ENCODE results near the gene ENTPD2. TPM values are rescaled to one million over a fixed set of nuclear protein-coding genes. Genes with fewer than 3 reads are reported as not detected.

The ENTPD2 gene
- total and polyA plus RNA-seq, 2 donors (not counting 3 experiments of a cell fraction or from before 2014, with no cell fraction given): not detected

GRCh38 chr9:137011907-137012675 is 41.8 kb downstream of the ENTPD2 start:
- H3K4me1 ChIP-seq (ENCODE audit: control insufficient read depth, extremely low read depth, insufficient read depth, low read length): no peaks in the 10 kb centered on the region
- H3K27ac ChIP-seq (ENCODE audit: insufficient read depth, low read depth, low read length): no peak overlapping the region
- dilution Hi-C loops (cut with MboI; ENCODE audit: extremely low pct_ligation_motif_present, low sequenced_read_pairs) (no loop called here), intact Hi-C loops (cut with micrococcal nuclease) (no loop called here)
- H4K20me1 ChIP-seq (replicated peaks; ENCODE audit: control insufficient read depth, extremely low read depth, insufficient read depth, low read length): no peaks in the 10 kb centered on the region
- no peaks in the 10 kb centered on the region for H3K9me1 ChIP-seq (replicated peaks; ENCODE audit: control insufficient read depth, extremely low read depth, insufficient read depth, low read length)
- POLR2A ChIA-PET: no interaction called here
- H3K4me2 ChIP-seq (ENCODE audit: insufficient read depth, low read length): no peak overlapping the region
- H3K36me3 ChIP-seq (ENCODE audit: control insufficient read depth in 2 of 2, extremely low read depth in 1 of 2, insufficient read depth in 2 of 2, low read length in 2 of 2): no peaks in the 10 kb centered on the region
- no TSS peak for BruUV-seq (replicated peaks)
- no peaks in the 10 kb centered on the region for H3K79me2 ChIP-seq (ENCODE audit: control insufficient read depth, insufficient read depth, low read length)
- no peak overlapping the region for H3K9ac ChIP-seq (replicated peaks; ENCODE audit: extremely low read depth, insufficient read depth, low read length)
- no peaks in the 10 kb centered on the region for H3K9me3 ChIP-seq (replicated peaks; ENCODE audit: control insufficient read depth, insufficient read depth, low read length)
- TF ChIP-seq MYC (IDR thresholded peaks at IDR 0.05; ENCODE audit: low read depth, low read length) (no peak), FOS (IDR thresholded peaks at IDR 0.05; ENCODE audit: borderline replicate concordance, insufficient read depth, low read length) (no peak), GATA2 (IDR thresholded peaks at IDR 0.05; ENCODE audit: insufficient read depth, insufficient read length, low read depth, low read length) (no peak), EZH2 (IDR thresholded peaks at IDR 0.05; ENCODE audit: borderline replicate concordance, low read depth, low read length, severe bottlenecking) (no peak), JUN (IDR thresholded peaks at IDR 0.05; ENCODE audit: borderline replicate concordance, insufficient read depth, insufficient read length, low read depth) (no peak), POLR2A (IDR thresholded peaks at IDR 0.05; ENCODE audit: low read depth, low read length) (no peak), MAX (IDR thresholded peaks at IDR 0.05; ENCODE audit: insufficient read depth, insufficient read length) (no peak), POLR2AphosphoS5 (IDR thresholded peaks at IDR 0.05; ENCODE audit: insufficient read depth, low read depth, low read length) (no peak), CTCF (IDR thresholded peaks at IDR 0.05; ENCODE audit: extremely low read depth in 1 of 2, insufficient read depth in 1 of 2, low read depth in 1 of 2, low read length in 2 of 2) (no peak)
- FAIRE-seq (no peak), DNase-seq (ENCODE audit: low read depth, low spot score) (no peak)
- no peak overlapping the region for H2AFZ ChIP-seq (ENCODE audit: low read depth, low read length)
- H3K27me3 ChIP-seq (ENCODE audit: control insufficient read depth in 2 of 2, insufficient read depth in 2 of 2, low read length in 2 of 2): no peaks in the 10 kb centered on the region
- CTCF ChIA-PET: interaction anchor here (1.4 to 1.7 kb wide), 2 partner anchors 17 to 23 kb away, joined by 3 to 4 read pairs; no protein-coding TSS in a partner anchor
- H3K4me3 ChIP-seq (replicated peaks in 1 of 3; ENCODE audit: insufficient read depth in 1 of 3, low read depth in 1 of 3, low read length in 3 of 3): no peak overlapping the region
